ENCODE measurements around the gene IQSEC3. TPM values are rescaled to one million over a fixed set of nuclear protein-coding genes. Genes with fewer than 3 reads are reported as not detected.

Gene IQSEC3
- total RNA-seq, 1 donor from 2014 or later, result 1.3 TPM

GRCh38 chr12:188910-189621 is 122.5 kb downstream of the IQSEC3 start:
- H3K4me3 ChIP-seq (ENCODE audit: low read depth, low read length), result peak overlapping the region; percentile 49
- no peak for DNase-seq (ENCODE audit: low read depth)
- peak; percentile 57 for TF ChIP-seq CTCF (conservative IDR thresholded peaks at IDR 0.05; ENCODE audit: low read depth, low read length)

- DNase-seq (ENCODE audit: low read depth), result no peak
- no peak overlapping the region for H3K4me3 ChIP-seq (ENCODE audit: low read depth, low read length)
- TF ChIP-seq CTCF (conservative IDR thresholded peaks at IDR 0.05; ENCODE audit: low read depth, low read length), result no peak
Measured at GRCh38 chr12:189622-189962, 123.0 kb downstream of the IQSEC3 start.

GRCh38 chr12:190881-191280 is 124.3 kb downstream of the IQSEC3 start:
- DNase-seq (ENCODE audit: low read depth), result no peak
- H3K4me3 ChIP-seq (ENCODE audit: low read depth, low read length), result no peak overlapping the region
- no peak for TF ChIP-seq CTCF (conservative IDR thresholded peaks at IDR 0.05; ENCODE audit: low read depth, low read length)

- no peak overlapping the region for H3K4me3 ChIP-seq (ENCODE audit: low read depth, low read length)
- DNase-seq (ENCODE audit: low read depth), result no peak
- TF ChIP-seq CTCF (conservative IDR thresholded peaks at IDR 0.05; ENCODE audit: low read depth, low read length), result no peak
Measured at GRCh38 chr12:191541-191940, 125.0 kb downstream of the IQSEC3 start.

- H3K4me3 ChIP-seq (ENCODE audit: low read depth, low read length), result no peak overlapping the region
- DNase-seq (ENCODE audit: low read depth), result no peak
- no peak for TF ChIP-seq CTCF (conservative IDR thresholded peaks at IDR 0.05; ENCODE audit: low read depth, low read length)
Measured at GRCh38 chr12:193261-193660, 126.7 kb downstream of the IQSEC3 start.

- DNase-seq (ENCODE audit: low read depth), result no peak
- TF ChIP-seq CTCF (conservative IDR thresholded peaks at IDR 0.05; ENCODE audit: low read depth, low read length), result no peak
- H3K4me3 ChIP-seq (ENCODE audit: low read depth, low read length), result no peak overlapping the region
Measured at GRCh38 chr12:194276-194675, 127.7 kb downstream of the IQSEC3 start.

GRCh38 chr12:195156-195555 is 128.6 kb downstream of the IQSEC3 start:
- no peak for DNase-seq (ENCODE audit: low read depth)
- no peak overlapping the region for H3K4me3 ChIP-seq (ENCODE audit: low read depth, low read length)
- no peak for TF ChIP-seq CTCF (conservative IDR thresholded peaks at IDR 0.05; ENCODE audit: low read depth, low read length)

All from epithelial cell of proximal tubule (primary cell).